ENCODE results near the gene PLA2G6.

DNA sequence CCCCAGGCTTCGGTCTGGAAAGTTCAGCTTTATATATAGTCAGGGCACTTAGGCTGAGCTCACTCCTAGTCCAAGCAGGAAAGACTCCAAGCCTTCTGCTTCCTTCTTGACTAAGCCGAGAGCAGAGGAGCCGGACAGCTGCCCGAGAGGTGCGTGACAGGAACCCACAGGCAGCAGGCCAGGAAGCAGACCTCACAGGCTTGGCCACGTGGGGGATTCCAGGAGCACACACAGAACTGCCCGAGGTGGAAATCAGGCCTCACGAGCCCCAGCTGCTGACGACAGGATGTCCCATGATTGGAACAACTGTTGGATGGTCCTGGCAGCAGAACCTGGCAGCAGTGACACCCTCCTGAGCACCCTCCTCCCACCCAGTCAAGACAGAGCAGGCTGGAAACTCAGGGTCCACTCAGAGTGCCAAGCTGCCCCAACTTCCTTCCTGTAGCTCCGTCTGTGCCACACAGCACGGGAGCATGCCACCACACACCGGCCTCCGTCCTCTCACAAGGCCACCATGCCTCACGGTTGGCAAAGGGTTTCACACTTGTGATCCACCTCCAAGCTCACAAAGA is 5.4 kb downstream of the PLA2G6 start:
- TF ChIP-seq, protein P1, sequence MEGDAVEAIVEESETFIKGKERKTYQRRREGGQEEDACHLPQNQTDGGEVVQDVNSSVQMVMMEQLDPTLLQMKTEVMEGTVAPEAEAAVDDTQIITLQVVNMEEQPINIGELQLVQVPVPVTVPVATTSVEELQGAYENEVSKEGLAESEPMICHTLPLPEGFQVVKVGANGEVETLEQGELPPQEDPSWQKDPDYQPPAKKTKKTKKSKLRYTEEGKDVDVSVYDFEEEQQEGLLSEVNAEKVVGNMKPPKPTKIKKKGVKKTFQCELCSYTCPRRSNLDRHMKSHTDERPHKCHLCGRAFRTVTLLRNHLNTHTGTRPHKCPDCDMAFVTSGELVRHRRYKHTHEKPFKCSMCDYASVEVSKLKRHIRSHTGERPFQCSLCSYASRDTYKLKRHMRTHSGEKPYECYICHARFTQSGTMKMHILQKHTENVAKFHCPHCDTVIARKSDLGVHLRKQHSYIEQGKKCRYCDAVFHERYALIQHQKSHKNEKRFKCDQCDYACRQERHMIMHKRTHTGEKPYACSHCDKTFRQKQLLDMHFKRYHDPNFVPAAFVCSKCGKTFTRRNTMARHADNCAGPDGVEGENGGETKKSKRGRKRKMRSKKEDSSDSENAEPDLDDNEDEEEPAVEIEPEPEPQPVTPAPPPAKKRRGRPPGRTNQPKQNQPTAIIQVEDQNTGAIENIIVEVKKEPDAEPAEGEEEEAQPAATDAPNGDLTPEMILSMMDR (IDR thresholded peaks at IDR 0.05) = no peak
- TF ChIP-seq POLR2A (IDR thresholded peaks at IDR 0.05) (no peak), POLR2AphosphoS5 (IDR thresholded peaks at IDR 0.05) (peak; percentile 57)
